HS-5 (cell line): Measurements from ENCODE around the gene IGFBP5.

Experiments used
- DNase-seq: peaks from one replicate; pipeline ENCODE4 v3.0.0-alpha.2; 2012; ENCODE audit warnings: low read depth

The IGFBP5 gene

GRCh38 chr2:216644842-216645635 lies 50.3 kb downstream of the IGFBP5 start:
- DNase-seq, result no peak

GRCh38 chr2:216643986-216644659 lies 51.2 kb downstream of the IGFBP5 start:
- DNase-seq, result no peak

- no peak for DNase-seq
Measured at GRCh38 chr2:216637472-216637871, 57.9 kb downstream of the IGFBP5 start.

GRCh38 chr2:216636551-216637450 lies 58.5 kb downstream of the IGFBP5 start:
- DNase-seq, result no peak

GRCh38 chr2:216635701-216636550 lies 59.4 kb downstream of the IGFBP5 start:
- DNase-seq, result no peak

GRCh38 chr2:216635171-216635570 lies 60.2 kb downstream of the IGFBP5 start:
- no peak for DNase-seq

GRCh38 chr2:216634370-216635148 lies 60.8 kb downstream of the IGFBP5 start:
- no peak for DNase-seq

GRCh38 chr2:216633616-216634369 lies 61.6 kb downstream of the IGFBP5 start:
- DNase-seq, result no peak

- no peak for DNase-seq
Measured at GRCh38 chr2:216632952-216633615, 62.3 kb downstream of the IGFBP5 start, which contains the start of gene IGFBP2. Gene IGFBP2 (plus strand): TSS chr2:216633420. CDS start chr2:216633524, 104 bp downstream.

GRCh38 chr2:216632346-216632951 lies 62.9 kb downstream of the IGFBP5 start:
- no peak for DNase-seq

- no peak for DNase-seq
Measured at GRCh38 chr2:216629784-216630183, 65.6 kb downstream of the IGFBP5 start.

- DNase-seq, result no peak
Measured at GRCh38 chr2:216626875-216627245, 68.5 kb downstream of the IGFBP5 start.

GRCh38 chr2:216626168-216626874 lies 69.0 kb downstream of the IGFBP5 start:
- no peak for DNase-seq

GRCh38 chr2:216624251-216624650 lies 71.1 kb downstream of the IGFBP5 start:
- DNase-seq, result no peak

- no peak for DNase-seq
Measured at GRCh38 chr2:216622526-216622925, 72.8 kb downstream of the IGFBP5 start.
